ENCODE data around the gene SKP1. TPM values are rescaled to one million over a fixed set of nuclear protein-coding genes. Genes with fewer than 3 reads are reported as not detected.

The SKP1 gene
- total RNA-seq, 1 donor from 2014 or later = 758 TPM

DNA sequence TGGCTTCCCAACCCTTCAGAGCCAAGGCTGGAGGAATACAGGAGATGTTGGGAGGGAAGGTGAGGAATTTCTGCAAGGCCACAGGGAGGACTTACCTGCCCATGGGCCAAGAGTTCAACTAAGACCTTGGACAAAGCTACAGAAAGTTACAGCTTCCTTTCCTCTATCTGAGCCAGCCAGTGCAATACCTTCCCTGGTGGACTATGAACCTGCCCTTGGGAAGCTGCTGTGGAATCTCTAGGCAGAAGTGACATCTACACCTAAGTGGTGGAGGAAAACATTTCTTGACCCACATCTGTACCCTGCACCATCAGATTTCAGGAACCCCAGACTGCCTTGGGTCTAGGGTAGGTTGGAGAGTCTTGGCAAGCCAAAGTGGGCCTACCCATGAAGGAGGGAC is 6.7 kb upstream of the SKP1 start:
- H3K79me2 ChIP-seq (ENCODE audit: low read depth) = no peaks in the 10 kb centered on the region
- Mint-ChIP-seq H3K4me1 (peaks cover 3% of the 10 kb centered on the region), H3K4me3 (no peak overlapping the region), H3K36me3 (no peaks in the 10 kb centered on the region), H3K9me3 (no peaks in the 10 kb centered on the region), H3K27ac (no peak overlapping the region), H3K27me3 (ENCODE audit: insufficient read depth, low read depth) (peaks cover 2% of the 10 kb centered on the region)
- H3K4me3 ChIP-seq = no peak overlapping the region
- no peaks in the 10 kb centered on the region for H3K36me3 ChIP-seq
- H3K4me1 ChIP-seq = no peaks in the 10 kb centered on the region
- H3K27ac ChIP-seq = no peak overlapping the region
- TF ChIP-seq CTCF (IDR thresholded peaks at IDR 0.05) (no peak), EZH2phosphoT487 (IDR thresholded peaks at IDR 0.05) (no peak), EZH2 (IDR thresholded peaks at IDR 0.05) (no peak)
- H4K20me1 ChIP-seq (ENCODE audit: low read depth) = no peaks in the 10 kb centered on the region
- no peaks in the 10 kb centered on the region for H3K9me3 ChIP-seq (ENCODE audit: low read depth)
- DNase-seq (ENCODE audit: low spot score) = no peak
- no peak overlapping the region for H3K4me2 ChIP-seq
- H3F3A ChIP-seq (ENCODE audit: low read depth) = no peaks in the 10 kb centered on the region
- no peak overlapping the region for H2AFZ ChIP-seq (replicated peaks)
- H3K27me3 ChIP-seq = no peaks in the 10 kb centered on the region
- no peak overlapping the region for H3K9ac ChIP-seq

- Histone ChIP-seq H2AFZ (replicated peaks) (no peak overlapping the region), H3K9ac (peak overlapping the region; percentile 100), H3K4me2 (peak overlapping the region; percentile 94), H3K79me2 (ENCODE audit: low read depth) (peaks cover 40% of the 10 kb centered on the region), H3K36me3 (peaks cover 6% of the 10 kb centered on the region), H3K27ac (no peak overlapping the region), H3F3A (ENCODE audit: low read depth) (peaks cover 17% of the 10 kb centered on the region), H4K20me1 (ENCODE audit: low read depth) (peaks cover 36% of the 10 kb centered on the region), H3K4me3 (peak overlapping the region; percentile 76), H3K4me1 (peaks cover 17% of the 10 kb centered on the region), H3K9me3 (ENCODE audit: low read depth) (no peaks in the 10 kb centered on the region), H3K27me3 (no peaks in the 10 kb centered on the region)
- DNase-seq (ENCODE audit: low spot score) = no peak
- Mint-ChIP-seq H3K4me3 (peak overlapping the region; percentile 98), H3K36me3 (peaks cover 2% of the 10 kb centered on the region), H3K9me3 (no peaks in the 10 kb centered on the region), H3K27ac (no peak overlapping the region), H3K27me3 (ENCODE audit: insufficient read depth, low read depth) (peaks cover 2% of the 10 kb centered on the region), H3K4me1 (peaks cover 15% of the 10 kb centered on the region)
- TF ChIP-seq EZH2 (IDR thresholded peaks at IDR 0.05) = no peak
These were observed 1.3 kb upstream of the SKP1 start for GRCh38 chr5:134178096-134178419.

GRCh38 chr5:134177369-134178095 is 782 bp upstream of the SKP1 start:
- Mint-ChIP-seq H3K4me1 (peaks cover 15% of the 10 kb centered on the region), H3K27ac (peak overlapping the region; percentile 99), H3K27me3 (ENCODE audit: insufficient read depth, low read depth) (peaks cover 2% of the 10 kb centered on the region), H3K9me3 (no peaks in the 10 kb centered on the region), H3K36me3 (peaks cover 3% of the 10 kb centered on the region), H3K4me3 (peak overlapping the region; percentile 98)
- Histone ChIP-seq H3K79me2 (ENCODE audit: low read depth) (peaks cover 45% of the 10 kb centered on the region), H3F3A (ENCODE audit: low read depth) (peaks cover 17% of the 10 kb centered on the region), H3K4me3 (peak overlapping the region; percentile 76), H3K27me3 (no peaks in the 10 kb centered on the region), H3K36me3 (peaks cover 6% of the 10 kb centered on the region), H3K9ac (peak overlapping the region; percentile 100), H4K20me1 (ENCODE audit: low read depth) (peaks cover 39% of the 10 kb centered on the region), H3K27ac (peak overlapping the region; percentile 99), H3K9me3 (ENCODE audit: low read depth) (no peaks in the 10 kb centered on the region), H3K4me2 (peak overlapping the region; percentile 94), H3K4me1 (peaks cover 17% of the 10 kb centered on the region), H2AFZ (replicated peaks) (peak overlapping the region; percentile 99)
- TF ChIP-seq EZH2phosphoT487 (IDR thresholded peaks at IDR 0.05) (no peak), EZH2 (IDR thresholded peaks at IDR 0.05) (no peak), CTCF (IDR thresholded peaks at IDR 0.05) (no peak)
- peak; percentile 19 for DNase-seq (ENCODE audit: low spot score)

DNA sequence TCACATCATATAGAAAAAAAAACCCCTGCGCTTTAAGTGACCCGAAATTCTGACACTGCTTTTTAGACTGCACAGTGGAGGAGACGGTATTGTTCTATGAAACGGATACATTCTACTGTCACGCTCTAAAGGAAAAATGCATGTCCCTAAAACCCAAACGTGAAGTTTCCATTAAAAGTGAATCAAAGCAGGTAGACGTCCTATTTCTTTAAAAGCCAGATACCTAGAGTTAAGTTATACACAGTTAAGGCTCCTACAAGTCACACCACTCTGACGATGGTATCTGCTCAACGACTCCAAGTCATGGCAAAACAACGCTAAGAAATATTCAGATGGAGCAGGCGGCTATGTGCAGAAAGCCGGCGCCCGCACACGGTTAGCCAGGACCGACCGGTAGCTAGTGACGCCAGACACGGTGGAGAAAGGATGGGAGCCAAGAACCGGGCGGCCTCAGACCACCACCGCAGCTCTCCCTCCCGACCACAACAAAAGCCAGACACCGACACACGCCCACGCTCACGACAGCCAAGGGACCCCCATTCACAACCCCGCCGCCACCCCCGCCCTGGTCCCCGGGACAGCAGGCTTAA is 734 bp downstream of the SKP1 start:
- peaks cover 17% of the 10 kb centered on the region for H3F3A ChIP-seq (ENCODE audit: low read depth)
- no peaks in the 10 kb centered on the region for H3K9me3 ChIP-seq (ENCODE audit: low read depth)
- H2AFZ ChIP-seq (replicated peaks) = no peak overlapping the region
- H3K9ac ChIP-seq = peak overlapping the region; percentile 100
- H3K4me3 ChIP-seq = peak overlapping the region; percentile 76
- DNase-seq (ENCODE audit: low spot score) = no peak
- H3K27ac Mint-ChIP-seq = peak overlapping the region; percentile 96
- H3K79me2 ChIP-seq (ENCODE audit: low read depth) = peaks cover 60% of the 10 kb centered on the region
- no peaks in the 10 kb centered on the region for H3K27me3 ChIP-seq
- peaks cover 14% of the 10 kb centered on the region for H3K36me3 Mint-ChIP-seq
- peaks cover 2% of the 10 kb centered on the region for H3K27me3 Mint-ChIP-seq (ENCODE audit: insufficient read depth, low read depth)
- H3K36me3 ChIP-seq = peaks cover 8% of the 10 kb centered on the region
- peaks cover 17% of the 10 kb centered on the region for H3K4me1 ChIP-seq
- H3K4me2 ChIP-seq = peak overlapping the region; percentile 94
- H4K20me1 ChIP-seq (ENCODE audit: low read depth) = peaks cover 55% of the 10 kb centered on the region
- peak overlapping the region; percentile 99 for H3K27ac ChIP-seq
- TF ChIP-seq EZH2phosphoT487 (IDR thresholded peaks at IDR 0.05) (no peak), CTCF (IDR thresholded peaks at IDR 0.05) (no peak), EZH2 (IDR thresholded peaks at IDR 0.05) (no peak)
- no peaks in the 10 kb centered on the region for H3K9me3 Mint-ChIP-seq
- H3K4me1 Mint-ChIP-seq = peaks cover 15% of the 10 kb centered on the region
- H3K4me3 Mint-ChIP-seq = peak overlapping the region; percentile 98

All from neural progenitor cell (in vitro differentiated cells).